ENCODE data around the gene PYGL. TPM values are rescaled to one million over a fixed set of nuclear protein-coding genes. Genes with fewer than 3 reads are reported as not detected.

The PYGL gene
- total RNA-seq, 1 donor from 2014 or later, result 1.2 TPM

DNA sequence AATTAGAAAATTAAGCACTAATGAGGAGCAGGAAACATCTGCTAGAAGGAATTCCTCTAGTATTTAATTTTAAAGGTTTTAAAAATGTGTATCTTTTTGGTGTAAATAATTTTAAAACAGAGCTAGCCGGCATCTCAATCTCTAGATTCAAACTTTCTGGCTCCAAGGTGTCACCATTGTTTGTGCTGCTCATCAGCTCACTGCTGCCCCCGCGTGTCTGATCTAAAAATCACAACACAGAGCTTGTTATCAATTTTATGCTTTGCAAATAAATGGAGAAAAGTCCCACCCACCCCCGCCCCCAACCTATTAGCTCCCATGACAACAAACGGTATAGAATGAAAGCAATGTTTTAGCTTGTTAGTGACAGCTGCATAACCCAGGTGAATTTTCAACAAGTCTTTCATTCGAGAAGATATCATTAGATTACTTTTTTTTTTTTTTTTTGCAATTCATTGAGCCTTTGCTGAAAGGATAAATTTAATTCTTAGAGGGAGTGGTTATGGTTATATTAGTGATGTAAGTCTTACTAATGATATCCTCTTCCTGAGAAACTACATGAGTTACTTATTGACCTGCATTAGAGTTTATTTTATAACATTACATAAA is 83.7 kb downstream of the PYGL start:
- no peaks in the 10 kb centered on the region for H3K36me3 Mint-ChIP-seq (ENCODE audit: unreplicated experiment)
- peaks cover 2% of the 10 kb centered on the region for H3K9me3 Mint-ChIP-seq (ENCODE audit: unreplicated experiment)
- H3K4me3 Mint-ChIP-seq (ENCODE audit: unreplicated experiment), result peak overlapping the region; percentile 61
- peak; percentile 79 for TF ChIP-seq CTCF (IDR thresholded peaks at IDR 0.05; ENCODE audit: partially characterized antibody, unreplicated experiment)
- peaks cover 40% of the 10 kb centered on the region for H3K4me1 Mint-ChIP-seq (ENCODE audit: low read depth, unreplicated experiment)
- H3K27ac Mint-ChIP-seq (ENCODE audit: unreplicated experiment), result peak overlapping the region; percentile 89
- peaks cover 3% of the 10 kb centered on the region for H3K27me3 Mint-ChIP-seq (ENCODE audit: unreplicated experiment)
- DNase-seq, result peak; percentile 88

GRCh38 chr14:50859296-50859624 is 85.0 kb downstream of the PYGL start:
- H3K27me3 Mint-ChIP-seq (ENCODE audit: unreplicated experiment), result peaks cover 3% of the 10 kb centered on the region
- peak overlapping the region; percentile 89 for H3K27ac Mint-ChIP-seq (ENCODE audit: unreplicated experiment)
- no peak for TF ChIP-seq CTCF (IDR thresholded peaks at IDR 0.05; ENCODE audit: partially characterized antibody, unreplicated experiment)
- H3K9me3 Mint-ChIP-seq (ENCODE audit: unreplicated experiment), result peaks cover 2% of the 10 kb centered on the region
- peaks cover 28% of the 10 kb centered on the region for H3K4me1 Mint-ChIP-seq (ENCODE audit: low read depth, unreplicated experiment)
- peak overlapping the region; percentile 20 for H3K4me3 Mint-ChIP-seq (ENCODE audit: unreplicated experiment)
- H3K36me3 Mint-ChIP-seq (ENCODE audit: unreplicated experiment), result no peaks in the 10 kb centered on the region
- DNase-seq, result no peak

GRCh38 chr14:50856660-50857059 is 87.6 kb downstream of the PYGL start:
- peaks cover 3% of the 10 kb centered on the region for H3K27me3 Mint-ChIP-seq (ENCODE audit: unreplicated experiment)
- no peak for DNase-seq
- peaks cover 16% of the 10 kb centered on the region for H3K4me1 Mint-ChIP-seq (ENCODE audit: low read depth, unreplicated experiment)
- TF ChIP-seq CTCF (IDR thresholded peaks at IDR 0.05; ENCODE audit: partially characterized antibody, unreplicated experiment), result no peak
- peak overlapping the region; percentile 48 for H3K27ac Mint-ChIP-seq (ENCODE audit: unreplicated experiment)
- peaks cover 4% of the 10 kb centered on the region for H3K9me3 Mint-ChIP-seq (ENCODE audit: unreplicated experiment)
- H3K36me3 Mint-ChIP-seq (ENCODE audit: unreplicated experiment), result no peaks in the 10 kb centered on the region
- no peak overlapping the region for H3K4me3 Mint-ChIP-seq (ENCODE audit: unreplicated experiment)

GRCh38 chr14:50855558-50855957 is 88.7 kb downstream of the PYGL start:
- no peak for TF ChIP-seq CTCF (IDR thresholded peaks at IDR 0.05; ENCODE audit: partially characterized antibody, unreplicated experiment)
- no peak overlapping the region for H3K4me3 Mint-ChIP-seq (ENCODE audit: unreplicated experiment)

More at GRCh38 chr14:50855558-50855957, 88.7 kb downstream of the PYGL start:
- H3K27ac Mint-ChIP-seq (ENCODE audit: unreplicated experiment), result no peak overlapping the region
- no peaks in the 10 kb centered on the region for H3K36me3 Mint-ChIP-seq (ENCODE audit: unreplicated experiment)
- no peak for DNase-seq
- H3K27me3 Mint-ChIP-seq (ENCODE audit: unreplicated experiment), result peaks cover 3% of the 10 kb centered on the region
- H3K9me3 Mint-ChIP-seq (ENCODE audit: unreplicated experiment), result peaks cover 4% of the 10 kb centered on the region
- peaks cover 14% of the 10 kb centered on the region for H3K4me1 Mint-ChIP-seq (ENCODE audit: low read depth, unreplicated experiment)

Other genes with a start within 250 kb of the PYGL start
- gene NIN, start 113.3 kb downstream of the PYGL start, total RNA-seq (ENCODE audit: unreplicated experiment), result 104 TPM
- 0.61 TPM for gene ABHD12B, start 72.4 kb downstream of the PYGL start, total RNA-seq (ENCODE audit: unreplicated experiment)
- 11.9 TPM for gene TRIM9, start 150.6 kb upstream of the PYGL start, total RNA-seq (ENCODE audit: unreplicated experiment)

All from glutamatergic neuron (in vitro differentiated cells).